Measurements from ENCODE around the gene CHPT1. TPM values are rescaled to one million over a fixed set of nuclear protein-coding genes. Genes with fewer than 3 reads are reported as not detected.

CHPT1 gene
- total and polyA plus RNA-seq, 2 of the 13 experiments (the other 11 are each of a cell fraction or from before 2014, with no cell fraction given): 117 to 178 TPM

DNA sequence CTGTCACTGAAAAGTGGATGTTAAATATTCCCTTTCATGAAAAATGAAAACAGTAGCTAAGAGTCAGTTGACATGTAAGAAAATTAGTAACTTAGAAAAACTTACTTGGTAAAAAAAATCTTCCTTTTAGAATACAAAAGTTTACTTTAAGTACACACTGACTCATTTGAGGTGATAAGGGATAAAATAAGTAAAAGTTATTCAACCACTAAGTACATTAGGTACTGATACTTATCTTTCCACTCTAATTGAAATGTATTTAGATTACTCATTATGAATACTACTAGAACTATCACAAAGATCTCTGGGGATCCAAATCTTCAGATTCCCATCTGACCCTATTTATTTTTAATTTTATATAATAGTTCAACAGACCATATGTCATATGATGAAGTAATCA lies 29.7 kb downstream of the CHPT1 start (continued):
- TF ChIP-seq ESRRA (CRISPR knock-in tag; IDR thresholded peaks at IDR 0.05; ENCODE audit: low read depth): no peak

DNA sequence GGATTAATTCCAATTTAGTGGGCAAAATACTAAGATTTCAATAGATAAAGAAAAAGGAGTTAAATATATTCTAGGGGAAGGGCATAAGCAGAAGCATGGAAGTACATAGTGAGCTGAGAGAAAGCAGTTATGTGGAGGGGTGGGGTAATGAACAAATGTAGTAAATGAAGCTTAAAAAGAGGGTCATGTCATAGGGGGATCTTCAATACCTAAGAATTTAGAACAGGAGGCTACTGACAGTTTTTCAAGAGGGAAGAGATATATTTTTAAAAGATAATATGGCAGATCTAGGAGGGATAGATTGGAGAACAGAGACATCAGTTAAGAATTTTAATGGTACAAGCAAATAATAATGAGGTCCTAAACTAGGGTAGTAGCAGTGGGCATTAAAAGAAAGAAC lies 32.4 kb downstream of the CHPT1 start:
- no peaks in the 10 kb centered on the region for H3K4me1 ChIP-seq (ENCODE audit: insufficient read depth, low read length)
- no peaks in the 10 kb centered on the region for H3K79me2 ChIP-seq (ENCODE audit: insufficient read depth, low read length)
- peak; percentile 15; the same call in 1 of the 3 replicates for ATAC-seq
- POLR2A ChIA-PET: no interaction called here
- intact Hi-C loops (cut with micrococcal nuclease; ENCODE audit: unreplicated experiment) (no loop called here), in situ Hi-C loops (cut with HindIII; ENCODE audit: extremely low pct_ligation_motif_present, low pct_unique_long_range_greater_than_20kb) (no loop called here)
- H3K9me3 ChIP-seq (ENCODE audit: low read length): no peaks in the 10 kb centered on the region
- no peak overlapping the region for H3K4me3 ChIP-seq (replicated peaks in 1 of 3; ENCODE audit: insufficient read depth in 1 of 3, low read depth in 2 of 3, low read length in 3 of 3)
- no peaks in the 10 kb centered on the region for H4K20me1 ChIP-seq (ENCODE audit: insufficient read depth, low read length)
- TF ChIP-seq POLR2G (IDR thresholded peaks at IDR 0.05; ENCODE audit: low read depth, low read length) (peak; percentile 31; the same call in 1 of the 2 replicates), RBM22 (optimal IDR thresholded peaks at IDR 0.05; ENCODE audit: low read length) (peak; percentile 91)
- TF ChIP-seq, protein P1, sequence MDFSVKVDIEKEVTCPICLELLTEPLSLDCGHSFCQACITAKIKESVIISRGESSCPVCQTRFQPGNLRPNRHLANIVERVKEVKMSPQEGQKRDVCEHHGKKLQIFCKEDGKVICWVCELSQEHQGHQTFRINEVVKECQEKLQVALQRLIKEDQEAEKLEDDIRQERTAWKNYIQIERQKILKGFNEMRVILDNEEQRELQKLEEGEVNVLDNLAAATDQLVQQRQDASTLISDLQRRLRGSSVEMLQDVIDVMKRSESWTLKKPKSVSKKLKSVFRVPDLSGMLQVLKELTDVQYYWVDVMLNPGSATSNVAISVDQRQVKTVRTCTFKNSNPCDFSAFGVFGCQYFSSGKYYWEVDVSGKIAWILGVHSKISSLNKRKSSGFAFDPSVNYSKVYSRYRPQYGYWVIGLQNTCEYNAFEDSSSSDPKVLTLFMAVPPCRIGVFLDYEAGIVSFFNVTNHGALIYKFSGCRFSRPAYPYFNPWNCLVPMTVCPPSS (IDR thresholded peaks at IDR 0.05): no peak
- H3K4me2 ChIP-seq (ENCODE audit: low read depth, low read length): no peak overlapping the region
- BruUV-seq (replicated peaks): no TSS peak
- no peak for DNase-seq (ENCODE audit: low spot score)
- no peak for FAIRE-seq
- H2AFZ ChIP-seq (ENCODE audit: low read length): no peak overlapping the region
- H3K36me3 ChIP-seq (replicated peaks in 1 of 2; ENCODE audit: control insufficient read depth in 1 of 2, insufficient read depth in 2 of 2, low read length in 2 of 2): peaks cover 0 to 49% of the 10 kb centered on the region in 2 experiments; a peak in 3 of 5 replicates
- CTCF ChIA-PET (ENCODE audit: low intra/inter-chr PET ratio, low total read pairs): no interaction called here
- H3K27ac ChIP-seq (ENCODE audit: extremely low read length, insufficient read depth, low read length): no peak overlapping the region
- no peaks in the 10 kb centered on the region for H3K27me3 ChIP-seq (ENCODE audit: control insufficient read depth in 1 of 2, insufficient read depth in 2 of 2, low read length in 2 of 2)
- no peak overlapping the region for H3K9ac ChIP-seq (ENCODE audit: insufficient read depth, low read depth, low read length)

DNA sequence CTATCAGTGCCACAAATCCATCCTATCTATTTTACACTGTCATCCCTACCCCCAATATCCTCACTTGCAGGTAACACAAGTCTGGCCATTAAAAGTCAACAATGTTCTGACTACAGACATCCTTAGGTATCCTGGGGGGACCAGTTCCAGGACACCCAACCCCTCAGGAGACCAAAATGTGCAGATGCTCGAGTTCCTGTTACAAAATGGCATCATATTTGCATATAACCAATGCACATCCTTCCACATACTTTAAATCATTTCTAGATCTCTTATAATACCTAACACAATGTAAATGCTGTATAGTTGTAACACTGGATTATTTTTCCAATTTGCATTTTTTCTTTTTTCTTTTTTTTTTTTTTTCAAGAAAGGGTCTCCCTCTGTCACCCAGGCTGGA lies 34.9 kb downstream of the CHPT1 start:
- H3K27ac ChIP-seq (ENCODE audit: extremely low read length, insufficient read depth, low read length): no peak overlapping the region
- in situ Hi-C loops (cut with HindIII; ENCODE audit: extremely low pct_ligation_motif_present, low pct_unique_long_range_greater_than_20kb): no loop called here
- H3K4me1 ChIP-seq (ENCODE audit: insufficient read depth, low read length): no peaks in the 10 kb centered on the region
- no TSS peak for BruUV-seq (replicated peaks)
- H3K27me3 ChIP-seq (ENCODE audit: control insufficient read depth in 1 of 2, insufficient read depth in 2 of 2, low read length in 2 of 2): no peaks in the 10 kb centered on the region
- no peak overlapping the region for H3K9ac ChIP-seq (ENCODE audit: insufficient read depth, low read depth, low read length)
- 100% methylated on average over 1 of the region's 1 CpG for WGBS (ENCODE audit: low lambda C conversion rate)
- no peaks in the 10 kb centered on the region for H3K9me3 ChIP-seq (ENCODE audit: low read length)
- H4K20me1 ChIP-seq (ENCODE audit: insufficient read depth, low read length): no peaks in the 10 kb centered on the region
- peaks cover 0 to 31% of the 10 kb centered on the region in 2 experiments; a peak in 3 of 5 replicates for H3K36me3 ChIP-seq (replicated peaks in 1 of 2; ENCODE audit: control insufficient read depth in 1 of 2, insufficient read depth in 2 of 2, low read length in 2 of 2)
- peak; percentile 30 for ATAC-seq
- no peak overlapping the region for H3K4me3 ChIP-seq (replicated peaks in 1 of 3; ENCODE audit: insufficient read depth in 1 of 3, low read depth in 2 of 3, low read length in 3 of 3)
- no peaks in the 10 kb centered on the region for H3K79me2 ChIP-seq (ENCODE audit: insufficient read depth, low read length)
- no peak for FAIRE-seq
- DNase-seq (ENCODE audit: low spot score): no peak
- ChIA-PET POLR2A (no interaction called here), CTCF (ENCODE audit: low intra/inter-chr PET ratio, low total read pairs) (no interaction called here)
- intact Hi-C loops (cut with micrococcal nuclease; ENCODE audit: unreplicated experiment): no loop called here
- no peak overlapping the region for H2AFZ ChIP-seq (ENCODE audit: low read length)
- H3K4me2 ChIP-seq (ENCODE audit: low read depth, low read length): no peak overlapping the region
- TF ChIP-seq MTA1 (CRISPR knock-in tag; IDR thresholded peaks at IDR 0.05; ENCODE audit: borderline replicate concordance) (no peak), ARNT2 (CRISPR knock-in tag; IDR thresholded peaks at IDR 0.05; ENCODE audit: low read depth) (no peak), ZNF607 (CRISPR knock-in tag; IDR thresholded peaks at IDR 0.05; ENCODE audit: borderline replicate concordance) (no peak), ZNF775 (CRISPR knock-in tag; IDR thresholded peaks at IDR 0.05; ENCODE audit: borderline replicate concordance) (no peak), CENPT (CRISPR knock-in tag; IDR thresholded peaks at IDR 0.05; ENCODE audit: low read depth) (no peak), NFYC (CRISPR knock-in tag; IDR thresholded peaks at IDR 0.05) (no peak), FOXK1 (CRISPR knock-in tag; IDR thresholded peaks at IDR 0.05; ENCODE audit: borderline replicate concordance, low read depth) (no peak), ZFX (CRISPR knock-in tag; IDR thresholded peaks at IDR 0.05; ENCODE audit: low read depth) (no peak), ZFP1 (CRISPR knock-in tag; IDR thresholded peaks at IDR 0.05) (no peak), THAP11 (CRISPR knock-in tag; IDR thresholded peaks at IDR 0.05) (no peak), WIZ (CRISPR knock-in tag; IDR thresholded peaks at IDR 0.05) (no peak)
- TF ChIP-seq, protein P2, sequence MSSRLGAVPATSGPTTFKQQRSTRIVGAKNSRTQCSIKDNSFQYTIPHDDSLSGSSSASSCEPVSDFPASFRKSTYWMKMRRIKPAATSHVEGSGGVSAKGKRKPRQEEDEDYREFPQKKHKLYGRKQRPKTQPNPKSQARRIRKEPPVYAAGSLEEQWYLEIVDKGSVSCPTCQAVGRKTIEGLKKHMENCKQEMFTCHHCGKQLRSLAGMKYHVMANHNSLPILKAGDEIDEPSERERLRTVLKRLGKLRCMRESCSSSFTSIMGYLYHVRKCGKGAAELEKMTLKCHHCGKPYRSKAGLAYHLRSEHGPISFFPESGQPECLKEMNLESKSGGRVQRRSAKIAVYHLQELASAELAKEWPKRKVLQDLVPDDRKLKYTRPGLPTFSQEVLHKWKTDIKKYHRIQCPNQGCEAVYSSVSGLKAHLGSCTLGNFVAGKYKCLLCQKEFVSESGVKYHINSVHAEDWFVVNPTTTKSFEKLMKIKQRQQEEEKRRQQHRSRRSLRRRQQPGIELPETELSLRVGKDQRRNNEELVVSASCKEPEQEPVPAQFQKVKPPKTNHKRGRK (CRISPR knock-in tag; IDR thresholded peaks at IDR 0.05): no peak
